ENCODE measurements around the gene COQ8A. TPM values are rescaled to one million over a fixed set of nuclear protein-coding genes. Genes with fewer than 3 reads are reported as not detected.

Gene COQ8A
- total RNA-seq, 2 donors from 2014 or later = 61.8 to 66.1 TPM

- WGBS = 83% methylated on average over 4 of the region's 4 CpGs
- H3K9me3 ChIP-seq = no peaks in the 10 kb centered on the region
- no peak for TF ChIP-seq CTCF (IDR thresholded peaks at IDR 0.05)
- TF ChIP-seq POLR2A (IDR thresholded peaks at IDR 0.05) = no peak
- TF ChIP-seq POLR2AphosphoS5 (IDR thresholded peaks at IDR 0.05) = no peak
- DNase-seq (ENCODE audit: low spot score) = no peak
- H3K27me3 ChIP-seq (replicated peaks; ENCODE audit: insufficient read depth) = no peaks in the 10 kb centered on the region
- no peak overlapping the region for H3K4me3 ChIP-seq
- no peaks in the 10 kb centered on the region for H3K36me3 ChIP-seq
- intact Hi-C loops (cut with DNase I) = no loop called here
- H3K27ac ChIP-seq = no peak overlapping the region
- H3K4me1 ChIP-seq (replicated peaks) = no peaks in the 10 kb centered on the region
These were observed 38.7 kb upstream of the COQ8A start for GRCh38 chr1:226901421-226901820.

- no peak for DNase-seq (ENCODE audit: low spot score)
- H3K27me3 ChIP-seq (replicated peaks; ENCODE audit: insufficient read depth) = no peaks in the 10 kb centered on the region
- WGBS = 75% methylated on average over 4 of the region's 4 CpGs
- no peak overlapping the region for H3K27ac ChIP-seq
- no peaks in the 10 kb centered on the region for H3K36me3 ChIP-seq
- no peaks in the 10 kb centered on the region for H3K9me3 ChIP-seq
- H3K4me3 ChIP-seq = no peak overlapping the region
- intact Hi-C loops (cut with DNase I) = no loop called here
- TF ChIP-seq POLR2AphosphoS5 (IDR thresholded peaks at IDR 0.05) (no peak), CTCF (IDR thresholded peaks at IDR 0.05) (no peak), POLR2A (IDR thresholded peaks at IDR 0.05) (no peak)
- H3K4me1 ChIP-seq (replicated peaks) = no peaks in the 10 kb centered on the region
These were observed 37.5 kb upstream of the COQ8A start for GRCh38 chr1:226902601-226903000.

DNA sequence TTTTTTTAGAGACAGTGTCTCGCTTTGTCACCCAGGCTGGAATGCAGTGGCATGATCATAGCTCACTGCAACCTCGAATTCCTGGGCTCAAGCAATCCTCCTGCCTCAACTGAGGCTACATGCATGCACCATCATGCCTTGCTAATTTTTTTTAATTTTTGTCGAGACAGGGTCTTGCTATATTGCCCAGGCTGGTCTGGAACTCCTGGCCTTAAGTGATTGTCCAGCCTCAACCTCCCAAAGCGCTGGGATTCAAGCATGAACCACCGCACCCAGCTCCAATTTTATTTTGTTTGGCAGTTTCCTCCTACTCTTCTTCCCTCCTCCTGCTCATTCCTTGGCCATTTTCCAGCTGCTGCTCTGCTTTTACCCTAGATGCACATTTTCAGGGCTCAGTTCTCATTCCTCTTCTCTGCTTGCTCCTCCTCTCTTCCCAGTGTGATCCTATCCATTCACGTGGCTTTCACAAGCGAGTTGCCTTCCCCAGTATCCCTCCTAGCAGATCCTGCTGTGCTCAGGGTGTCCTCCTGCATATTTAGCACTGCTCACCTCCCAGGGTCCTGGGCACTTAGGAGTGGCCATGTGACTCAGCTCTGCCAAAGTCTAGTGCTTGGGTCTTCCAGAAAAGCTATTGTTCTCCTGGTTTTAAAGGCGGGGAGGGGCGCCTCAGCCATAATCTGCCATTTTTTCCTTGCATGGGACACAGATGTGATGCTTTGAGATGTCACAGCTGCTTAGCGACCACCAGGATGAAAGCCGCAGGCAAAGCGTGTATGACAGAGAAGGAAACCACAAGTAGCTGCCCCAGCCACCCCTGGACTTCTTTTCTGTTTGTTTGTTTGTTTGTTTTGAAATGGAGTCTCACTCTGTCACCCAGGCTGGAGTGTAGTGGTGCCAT is 36.0 kb upstream of the COQ8A start:
- Histone ChIP-seq H3K36me3 (no peaks in the 10 kb centered on the region), H3K4me3 (no peak overlapping the region), H3K27ac (peak overlapping the region; percentile 35 to 39), H3K9me3 (no peaks in the 10 kb centered on the region), H3K27me3 (replicated peaks; ENCODE audit: insufficient read depth) (no peaks in the 10 kb centered on the region), H3K4me1 (replicated peaks) (no peaks in the 10 kb centered on the region)
- WGBS = 56% methylated on average over 12 of the region's 12 CpGs
- TF ChIP-seq POLR2A (IDR thresholded peaks at IDR 0.05) = no peak
- peak; percentile 75 for TF ChIP-seq POLR2AphosphoS5 (IDR thresholded peaks at IDR 0.05)
- intact Hi-C loops (cut with DNase I) = no loop called here
- no peak for DNase-seq (ENCODE audit: low spot score)

DNA sequence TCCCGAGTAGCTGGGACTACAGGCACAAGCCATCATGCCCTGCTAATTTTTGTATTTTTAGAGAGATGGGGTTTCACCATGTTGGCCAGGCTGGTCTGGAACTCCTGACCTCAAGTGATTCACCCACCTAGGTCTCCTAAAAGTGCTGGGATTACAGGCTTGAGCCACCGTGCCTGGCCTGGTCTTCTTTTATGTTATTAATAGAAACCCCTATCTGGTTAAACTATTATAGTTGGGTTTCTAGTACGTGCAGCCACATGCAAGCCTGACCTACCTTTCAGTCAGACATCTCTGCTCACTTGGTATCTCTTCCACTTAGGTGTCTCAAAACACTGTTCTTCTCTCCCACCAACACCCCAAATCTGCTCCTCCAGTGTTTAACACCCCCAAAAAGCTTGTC is 35.3 kb upstream of the COQ8A start:
- TF ChIP-seq POLR2A (IDR thresholded peaks at IDR 0.05) (no peak), CTCF (IDR thresholded peaks at IDR 0.05) (no peak)
- Histone ChIP-seq H3K9me3 (no peaks in the 10 kb centered on the region), H3K4me1 (replicated peaks) (no peaks in the 10 kb centered on the region), H3K4me3 (no peak overlapping the region), H3K27me3 (replicated peaks; ENCODE audit: insufficient read depth) (no peaks in the 10 kb centered on the region), H3K27ac (no peak overlapping the region), H3K36me3 (no peaks in the 10 kb centered on the region)
- 73% methylated on average over 3 of the region's 3 CpGs for WGBS
- no peak for DNase-seq (ENCODE audit: low spot score)
- intact Hi-C loops (cut with DNase I) = no loop called here

GRCh38 chr1:226908419-226908818 is 31.7 kb upstream of the COQ8A start:
- no peak for DNase-seq (ENCODE audit: low spot score)
- Histone ChIP-seq H3K4me3 (no peak overlapping the region), H3K27ac (no peak overlapping the region), H3K36me3 (no peaks in the 10 kb centered on the region), H3K9me3 (no peaks in the 10 kb centered on the region), H3K4me1 (replicated peaks) (no peaks in the 10 kb centered on the region), H3K27me3 (replicated peaks; ENCODE audit: insufficient read depth) (no peaks in the 10 kb centered on the region)
- 95% methylated on average over 10 of the region's 10 CpGs for WGBS
- TF ChIP-seq CTCF (IDR thresholded peaks at IDR 0.05) (no peak), POLR2AphosphoS5 (IDR thresholded peaks at IDR 0.05) (no peak), POLR2A (IDR thresholded peaks at IDR 0.05) (no peak)
- intact Hi-C loops (cut with DNase I) = no loop called here

Data from prostate gland (tissue), 2 donors.